Thyroid gland (tissue), 4 donors: ENCODE measurements around the gene IL19.

Experiments
- CTCF ChIP-seq, 6 experiments: fragments of 200-600 bp in 3 of 6; fragments of 450-650 bp in 3 of 6; sonication (generic) in 3 of 6; IDR thresholded peaks; one replicate each; pipeline ENCODE4 v1.5.1; 2016 to 2019; ENCODE audit warnings: antibody characterized with exemption in 6 of 6, mild to moderate bottlenecking in 2 of 6, inconsistent platforms in 1 of 6, moderate library complexity in 1 of 6
- POLR2A ChIP-seq, 2 donors: fragments of 450-650 bp; IDR thresholded peaks; one replicate each; pipeline ENCODE4 v1.6.1; 2017; ENCODE audit warnings: antibody characterized with exemption in 2 of 2, mild to moderate bottlenecking in 2 of 2, moderate library complexity in 1 of 2

GRCh38 chr1:206856674-206857464, 86.3 kb downstream of the IL19 start:
- no peak for TF ChIP-seq CTCF (IDR thresholded peaks at IDR 0.05)
- no peak for TF ChIP-seq POLR2A (IDR thresholded peaks at IDR 0.05)
